GM13976 (cell line): ENCODE measurements around the gene EMC8.
A peak's percentile ranks its signal among the peaks of the same experiment; 100 is the strongest.

Experiments used
- DNase-seq: peaks from one replicate; pipeline ENCODE4 v3.0.0; 2012; ENCODE audit warnings: low spot score
- CTCF ChIP-seq: IDR thresholded peaks from 2 replicates; pipeline ENCODE4 v1.5.1; 2012; ENCODE audit warnings: borderline replicate concordance, mild to moderate bottlenecking; ENCODE audit not compliant: insufficient read depth; ENCODE audit errors: extremely low read depth, missing control alignments, control extremely low read depth
- in situ Hi-C: fragments of 300-500 bp; cut with MboI; formaldehyde crosslinking; loops from one replicate; pipeline ENCODE4 v1.12.0; 2022; ENCODE audit warnings: low sequenced_read_pairs, mixed read lengths, inconsistent platforms; ENCODE audit not compliant: unreplicated experiment

EMC8 gene

GRCh38 chr16:85735225-85735635 lies 64.1 kb downstream of the EMC8 start:
- TF ChIP-seq CTCF: no peak
- peak; percentile 84 for DNase-seq
- in situ Hi-C loops: no loop called here

GRCh38 chr16:85734311-85735017 lies 64.9 kb downstream of the EMC8 start:
- no peak for TF ChIP-seq CTCF
- no peak for DNase-seq
- in situ Hi-C loops: no loop called here

- in situ Hi-C loops: no loop called here
- DNase-seq: no peak
- TF ChIP-seq CTCF: no peak
These were observed 65.5 kb downstream of the EMC8 start for GRCh38 chr16:85733839-85734170.

- DNase-seq: no peak
- in situ Hi-C loops: no loop called here
- TF ChIP-seq CTCF: no peak
These were observed 66.0 kb downstream of the EMC8 start for GRCh38 chr16:85733155-85733838.

GRCh38 chr16:85731179-85731578 lies 68.2 kb downstream of the EMC8 start:
- no peak for TF ChIP-seq CTCF
- in situ Hi-C loops: no loop called here
- no peak for DNase-seq

- DNase-seq: no peak
- no peak for TF ChIP-seq CTCF
- in situ Hi-C loops: no loop called here
These were observed 69.2 kb downstream of the EMC8 start for GRCh38 chr16:85730186-85730465.
